Measurements from ENCODE around the gene PRKCZ.

GRCh38 chr1:2074944-2075740 is 24.9 kb downstream of the PRKCZ start:
- TF ChIP-seq CTCF (IDR thresholded peaks at IDR 0.05) (no peak), POLR2A (IDR thresholded peaks at IDR 0.05) (no peak), EP300 (IDR thresholded peaks at IDR 0.05) (no peak)
